ENCODE data around the gene BLMH. TPM values are rescaled to one million over a fixed set of nuclear protein-coding genes. Genes with fewer than 3 reads are reported as not detected.

Gene BLMH
- total RNA-seq, 3 donors from 2014 or later = 20.5 to 29.4 (median 21.3) TPM

- no peaks in the 10 kb centered on the region for H3K27me3 ChIP-seq
- peaks cover 1% of the 10 kb centered on the region for H3K36me3 ChIP-seq
- H3K9me3 ChIP-seq = no peaks in the 10 kb centered on the region
- intact Hi-C loops (cut with DNase I; ENCODE audit: low total_unique reads) = no loop called here
- H3K4me3 ChIP-seq = no peak overlapping the region
- DNase-seq (ENCODE audit: low spot score in 2 of 2) = no peak
- TF ChIP-seq POLR2A (IDR thresholded peaks at IDR 0.05) (no peak), CTCF (IDR thresholded peaks at IDR 0.05) (no peak), POLR2AphosphoS5 (IDR thresholded peaks at IDR 0.05) (no peak)
- H3K4me1 ChIP-seq = no peaks in the 10 kb centered on the region
- H3K27ac ChIP-seq = no peak overlapping the region
These were observed 12.6 kb downstream of the BLMH start for GRCh38 chr17:30279156-30279555.

- no peak overlapping the region for H3K27ac ChIP-seq
- no peak overlapping the region for H3K4me3 ChIP-seq
- peaks cover 6% of the 10 kb centered on the region for H3K36me3 ChIP-seq
- no peaks in the 10 kb centered on the region for H3K9me3 ChIP-seq
- no peaks in the 10 kb centered on the region for H3K4me1 ChIP-seq
- intact Hi-C loops (cut with DNase I; ENCODE audit: low total_unique reads) = no loop called here
- TF ChIP-seq CTCF (IDR thresholded peaks at IDR 0.05) (peak in 2 of 3 donors; percentile 32), POLR2AphosphoS5 (IDR thresholded peaks at IDR 0.05) (no peak)
- no peaks in the 10 kb centered on the region for H3K27me3 ChIP-seq
- DNase-seq (ENCODE audit: low spot score in 2 of 2) = no peak
These were observed 13.7 kb downstream of the BLMH start for GRCh38 chr17:30278032-30278431.

GRCh38 chr17:30275911-30276310, 15.8 kb downstream of the BLMH start:
- peaks cover 6% of the 10 kb centered on the region for H3K36me3 ChIP-seq
- intact Hi-C loops (cut with DNase I; ENCODE audit: low total_unique reads) = no loop called here

GRCh38 chr17:30274887-30275286, 16.9 kb downstream of the BLMH start:
- Histone ChIP-seq H3K9me3 (no peaks in the 10 kb centered on the region), H3K36me3 (peaks cover 6% of the 10 kb centered on the region), H3K4me3 (no peak overlapping the region), H3K4me1 (no peaks in the 10 kb centered on the region), H3K27ac (no peak overlapping the region), H3K27me3 (no peaks in the 10 kb centered on the region)
- no peak for DNase-seq (ENCODE audit: low spot score in 2 of 2)
- intact Hi-C loops (cut with DNase I; ENCODE audit: low total_unique reads) = no loop called here
- TF ChIP-seq CTCF (IDR thresholded peaks at IDR 0.05) (no peak), POLR2AphosphoS5 (IDR thresholded peaks at IDR 0.05) (no peak), POLR2A (IDR thresholded peaks at IDR 0.05) (no peak)

More at GRCh38 chr17:30275911-30276310, 15.8 kb downstream of the BLMH start:
- H3K27ac ChIP-seq = no peak overlapping the region
- no peaks in the 10 kb centered on the region for H3K4me1 ChIP-seq
- DNase-seq (ENCODE audit: low spot score in 2 of 2) = no peak
- TF ChIP-seq CTCF (IDR thresholded peaks at IDR 0.05) = no peak
- no peak for TF ChIP-seq POLR2A (IDR thresholded peaks at IDR 0.05)
- TF ChIP-seq POLR2AphosphoS5 (IDR thresholded peaks at IDR 0.05) = no peak
- H3K27me3 ChIP-seq = no peaks in the 10 kb centered on the region
- H3K4me3 ChIP-seq = no peak overlapping the region
- H3K9me3 ChIP-seq = no peaks in the 10 kb centered on the region

GRCh38 chr17:30273373-30273772, 18.4 kb downstream of the BLMH start:
- Histone ChIP-seq H3K4me1 (no peaks in the 10 kb centered on the region), H3K9me3 (no peaks in the 10 kb centered on the region), H3K36me3 (peaks cover 6% of the 10 kb centered on the region), H3K4me3 (no peak overlapping the region), H3K27me3 (no peaks in the 10 kb centered on the region), H3K27ac (no peak overlapping the region)
- intact Hi-C loops (cut with DNase I; ENCODE audit: low total_unique reads) = no loop called here
- DNase-seq (ENCODE audit: low spot score in 2 of 2) = no peak
- TF ChIP-seq POLR2AphosphoS5 (IDR thresholded peaks at IDR 0.05) (no peak), CTCF (IDR thresholded peaks at IDR 0.05) (no peak), POLR2A (IDR thresholded peaks at IDR 0.05) (no peak)
